ENCODE results near the gene C9orf43. TPM values are rescaled to one million over a fixed set of nuclear protein-coding genes. Genes with fewer than 3 reads are reported as not detected.
"Not testable (repeated sequence)": the region's sequence is repeated elsewhere in the genome, so short reads cannot be mapped to it uniquely, and the experiment has no call there.

C9orf43 gene
- total RNA-seq = 0.62 TPM

DNA sequence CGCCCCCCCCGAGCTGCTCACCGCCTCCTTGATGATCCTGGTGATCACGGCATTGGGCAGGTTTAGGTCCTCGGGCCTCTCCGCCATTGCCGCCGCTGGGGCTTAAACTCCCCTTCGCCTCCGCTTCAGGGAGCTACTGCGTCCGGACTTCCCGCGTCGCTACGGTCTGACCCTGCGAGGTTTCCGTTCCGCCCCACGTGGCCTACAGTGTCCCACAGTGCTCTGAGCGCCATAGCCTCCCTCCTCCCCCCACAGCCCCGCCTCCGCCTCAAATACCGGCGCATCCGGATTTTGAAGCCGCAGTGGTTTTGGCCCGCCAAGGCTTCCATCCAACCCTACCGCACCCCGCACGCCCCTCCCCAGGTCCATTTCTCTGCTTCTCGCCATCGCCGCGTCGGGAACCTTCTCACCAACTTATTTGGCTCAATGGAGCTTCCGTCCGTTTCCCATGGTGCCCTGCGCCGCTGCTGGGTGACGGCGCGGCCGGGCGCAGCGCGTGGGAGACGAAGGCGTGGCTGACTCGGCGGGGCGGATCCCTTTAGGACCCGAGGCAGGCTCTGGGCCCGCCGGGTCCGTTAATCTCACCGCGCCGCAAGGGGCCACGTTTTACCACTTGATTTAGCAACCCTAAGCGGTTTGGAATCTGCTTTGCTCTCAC, at the start of gene C9orf43, which contains the start of gene POLE3:
TSS of gene C9orf43 (plus strand) at position 541 of the 658 bp plus-strand sequence. CDS start 2,747 bp downstream, outside the sequence.
TSS of gene POLE3 (minus strand) at position 469 of the 658 bp plus-strand sequence. CDS start at position 87, 382 bp downstream.
- DNase-seq = peak; percentile 94

GRCh38 chr9:113361304-113362018, 49.1 kb upstream of the C9orf43 start:
- DNase-seq = peak; percentile 13

DNA sequence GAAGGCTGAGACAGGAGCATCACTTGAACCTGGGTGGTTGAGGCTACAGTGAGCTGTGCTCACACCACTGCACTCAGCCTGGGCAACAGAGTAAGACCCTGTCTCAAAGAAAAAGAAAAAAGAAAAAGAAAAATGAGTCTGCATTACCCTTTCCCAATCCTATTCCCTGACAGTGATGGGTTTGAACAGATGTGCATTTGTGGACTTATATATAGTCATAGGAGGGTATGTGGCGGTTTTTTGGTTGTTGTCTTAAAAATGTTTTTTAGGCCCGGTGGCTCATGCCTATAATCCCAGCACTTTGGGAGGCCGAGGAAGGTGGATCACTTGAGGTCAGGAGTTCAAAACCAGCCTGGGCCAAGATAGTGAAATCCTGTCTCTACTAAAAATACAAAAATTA, 47.2 kb upstream of the C9orf43 start:
- DNase-seq = no peak

- no peak for DNase-seq
Observed at GRCh38 chr9:113364951-113365350, 45.6 kb upstream of the C9orf43 start.

GRCh38 chr9:113365652-113366051, 44.9 kb upstream of the C9orf43 start:
- DNase-seq = not testable (repeated sequence)

GRCh38 chr9:113368348-113368981, 42.1 kb upstream of the C9orf43 start:
- DNase-seq = no peak

DNA sequence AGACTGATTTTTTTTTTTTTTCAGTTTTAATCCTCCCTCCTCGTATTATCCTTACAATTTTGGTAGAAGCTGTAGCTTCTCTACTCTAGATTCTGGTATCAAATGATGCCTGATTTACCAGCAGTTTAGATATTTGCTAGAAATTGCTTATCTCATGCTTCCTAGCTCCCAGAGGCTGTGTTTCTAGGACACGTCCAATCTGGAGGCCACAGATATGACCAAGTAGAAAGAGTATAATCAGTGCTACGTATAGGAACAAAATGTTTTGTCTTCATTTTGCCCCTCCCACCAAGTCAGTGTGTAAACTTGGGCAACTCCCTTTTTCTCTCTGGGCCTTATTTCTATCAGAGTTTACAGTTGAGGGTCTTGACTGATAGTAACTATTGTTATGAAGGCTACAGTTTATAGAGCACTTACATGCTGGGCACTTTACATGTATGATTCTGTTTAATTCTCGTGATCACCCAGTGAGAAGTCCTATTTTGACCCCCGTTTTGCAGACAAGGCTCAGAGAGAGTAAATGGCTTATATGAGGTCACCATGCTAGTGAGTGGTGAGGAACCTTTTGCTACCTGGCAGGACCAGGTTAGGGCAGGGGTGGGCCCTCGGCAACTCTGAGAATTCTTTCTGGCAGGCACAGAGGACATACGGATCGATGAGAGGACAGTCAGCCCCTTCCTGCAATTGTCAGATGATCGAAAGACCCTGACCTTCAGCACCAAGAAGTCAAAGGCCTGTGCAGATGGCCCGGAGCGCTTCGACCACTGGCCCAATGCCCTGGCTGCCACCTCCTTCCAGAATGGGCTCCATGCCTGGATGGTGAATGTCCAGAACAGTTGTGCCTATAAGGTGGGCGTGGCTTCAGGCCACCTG, 41.3 kb upstream of the C9orf43 start:
- no peak for DNase-seq

DNA sequence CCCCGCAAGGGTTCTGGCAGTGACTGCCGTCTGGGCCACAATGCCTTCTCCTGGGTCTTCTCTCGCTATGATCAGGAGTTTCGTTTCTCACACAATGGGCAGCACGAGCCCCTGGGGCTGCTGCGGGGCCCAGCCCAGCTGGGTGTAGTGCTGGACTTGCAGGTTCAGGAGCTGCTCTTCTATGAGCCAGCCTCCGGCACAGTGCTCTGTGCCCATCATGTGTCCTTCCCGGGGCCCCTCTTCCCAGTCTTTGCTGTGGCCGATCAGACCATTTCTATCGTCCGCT, 40.7 kb upstream of the C9orf43 start:
- DNase-seq = no peak

GRCh38 chr9:113370806-113371325, 39.7 kb upstream of the C9orf43 start:
- DNase-seq = no peak

DNA sequence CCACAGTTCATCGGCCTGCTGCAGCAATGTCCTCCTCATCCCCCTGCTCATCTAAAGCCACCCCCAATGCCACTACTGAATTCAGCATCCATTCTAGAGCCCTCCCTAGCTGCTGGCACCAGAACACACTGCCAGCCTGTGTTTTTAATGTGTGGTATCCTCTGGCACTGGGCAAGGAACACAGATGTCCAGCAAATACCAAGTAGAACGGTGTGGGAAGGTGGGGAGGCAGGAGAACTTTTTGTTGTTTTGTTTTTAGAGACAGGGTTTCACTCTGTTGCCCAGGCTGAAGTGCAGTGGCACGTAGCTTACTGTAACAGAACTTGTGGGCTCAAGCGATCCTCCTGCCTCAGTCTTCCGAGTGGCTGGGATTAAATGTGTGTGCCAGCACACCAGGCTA, 38.5 kb upstream of the C9orf43 start:
- DNase-seq = no peak

- DNase-seq = no peak
Observed at GRCh38 chr9:113373256-113373655, 37.3 kb upstream of the C9orf43 start.

DNA sequence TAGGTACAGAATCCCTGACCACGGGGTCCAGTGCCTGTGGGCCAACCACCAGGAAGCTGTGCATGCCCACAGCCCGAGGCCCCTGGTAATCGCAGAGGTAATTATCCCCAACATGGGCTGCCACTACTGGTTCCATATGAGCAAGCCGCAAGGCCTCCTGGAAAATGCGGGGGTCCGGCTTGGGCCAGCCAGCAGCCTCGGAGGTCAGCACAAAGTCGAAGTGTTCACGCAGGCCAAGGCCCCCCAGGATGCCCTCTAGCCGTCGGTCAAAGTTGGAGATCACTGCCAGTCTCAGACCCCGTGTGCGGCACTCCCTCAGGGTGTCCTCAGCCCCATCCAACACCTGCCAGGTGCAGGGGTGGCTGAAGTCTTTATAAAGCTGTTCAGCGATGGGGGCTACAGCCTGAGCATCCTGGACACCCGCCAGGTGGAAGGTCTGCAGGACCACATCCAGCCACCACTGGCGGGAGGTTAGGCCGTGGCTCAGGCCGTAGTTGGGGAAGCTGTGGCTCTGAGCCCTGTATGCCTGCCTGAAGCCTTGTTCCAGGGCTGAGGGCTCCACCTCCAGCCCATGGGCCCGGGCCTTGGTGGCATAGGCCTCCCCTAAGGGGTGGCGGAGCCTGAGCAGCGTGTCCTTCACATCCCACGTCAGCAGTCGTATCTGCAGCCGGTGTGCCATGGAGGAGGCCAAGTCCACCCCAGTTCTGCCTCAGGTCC, 36.7 kb upstream of the C9orf43 start:
- DNase-seq = no peak

- no peak for DNase-seq
Observed at GRCh38 chr9:113375057-113376023, 35.2 kb upstream of the C9orf43 start.

DNA sequence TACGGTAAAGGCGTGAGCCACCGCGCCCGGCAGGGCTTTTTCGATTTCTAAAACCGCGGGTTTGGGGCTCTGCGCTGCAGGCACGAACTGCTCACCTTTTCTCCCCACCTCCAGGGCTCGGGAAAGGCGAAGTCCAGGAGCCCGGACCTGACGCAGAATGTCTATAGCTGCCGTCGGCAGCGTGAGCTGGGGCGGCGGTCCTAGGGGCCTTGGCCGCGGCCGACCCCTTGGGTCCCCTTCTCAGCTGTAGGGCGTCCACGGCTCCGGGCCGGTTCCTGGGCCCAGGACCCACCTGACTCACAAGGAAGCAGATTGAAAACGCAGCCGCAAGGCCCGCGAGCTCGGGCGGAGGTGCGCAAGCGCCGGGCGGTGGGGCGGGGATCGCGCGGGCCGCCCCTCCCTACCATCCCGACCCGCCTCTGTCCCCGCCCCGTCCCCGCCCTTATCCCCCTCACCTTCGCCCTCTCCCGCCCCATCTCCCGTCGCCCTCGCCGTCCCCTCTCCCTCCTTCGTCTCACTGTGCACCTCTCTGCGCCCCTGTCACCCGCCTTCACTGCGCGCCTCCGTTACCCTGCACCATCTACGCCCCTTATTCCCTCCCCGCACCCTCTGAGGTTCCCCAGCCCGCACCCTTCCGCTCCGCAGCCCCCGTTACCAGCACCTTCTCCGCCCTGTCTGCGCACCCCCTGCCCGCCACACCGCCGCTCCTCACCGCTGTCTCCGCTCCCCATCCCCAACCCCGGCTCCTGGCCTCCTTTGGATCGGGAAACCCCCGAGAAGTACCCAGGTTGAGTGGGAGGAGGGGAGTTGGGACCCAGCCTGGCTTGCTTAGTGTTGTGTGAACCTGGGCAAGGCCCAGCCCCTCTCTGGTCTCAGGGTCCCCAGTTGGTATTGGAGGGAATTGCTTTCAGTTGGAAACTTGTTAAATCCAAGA, 33.6 kb upstream of the C9orf43 start, which contains the start of gene HDHD3:
TSS of gene HDHD3 (minus strand) at position 353 of the 934 bp plus-strand sequence. CDS start 2,632 bp downstream, outside the sequence.
- DNase-seq = peak; percentile 77

DNA sequence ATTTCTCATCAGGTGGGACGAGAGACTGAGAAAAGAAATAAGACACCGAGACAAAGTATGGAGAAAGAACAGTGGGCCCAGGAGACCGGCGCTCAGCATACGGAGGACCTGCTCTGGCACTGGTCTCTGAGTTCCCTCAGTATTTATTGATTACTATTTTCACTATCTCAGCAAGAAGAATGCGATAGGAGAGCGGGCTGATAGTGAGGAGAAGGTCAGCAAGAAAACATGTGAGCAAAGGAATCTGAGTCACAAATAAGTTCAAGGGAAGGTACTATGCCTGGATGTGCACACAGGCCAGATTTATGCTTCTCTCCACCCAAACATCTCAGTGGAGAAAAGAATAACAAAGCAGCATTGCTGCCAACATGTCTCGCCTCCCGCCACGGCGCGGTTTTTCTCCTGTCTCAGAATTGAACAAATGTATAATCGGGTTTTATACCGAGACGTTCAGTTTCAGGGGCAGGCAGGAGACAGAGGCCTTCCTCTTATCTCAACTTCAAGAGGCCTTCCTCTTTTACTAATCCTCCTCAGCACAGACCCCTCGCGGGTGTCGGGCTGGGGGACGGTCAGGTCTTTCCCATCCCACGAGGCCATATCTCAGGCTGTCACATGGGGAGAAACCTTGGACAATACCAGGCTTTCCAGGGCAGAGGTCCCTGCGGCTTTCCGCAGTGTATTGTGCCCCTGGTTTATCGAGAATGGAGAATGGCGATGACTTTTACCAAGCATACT, 31.3 kb upstream of the C9orf43 start:
- DNase-seq = not testable (repeated sequence)

DNA sequence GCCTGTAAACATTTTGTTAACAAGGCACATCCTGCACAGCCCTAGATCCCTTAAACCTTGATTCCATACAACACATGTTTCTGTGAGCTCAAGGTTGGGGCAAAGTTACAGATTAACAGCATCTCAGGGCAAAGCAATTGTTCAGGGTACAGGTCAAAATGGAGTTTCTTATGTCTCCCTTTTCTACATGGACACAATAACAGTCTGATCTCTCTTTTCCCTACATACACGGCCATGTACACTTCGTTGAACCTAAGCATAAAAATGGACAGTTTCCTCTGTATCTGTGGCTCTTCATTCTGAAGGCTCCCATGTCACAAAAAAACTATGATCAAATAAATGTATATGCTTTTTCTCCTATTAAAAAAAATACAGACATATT, 30.7 kb upstream of the C9orf43 start:
- not testable (repeated sequence) for DNase-seq

- DNase-seq = no peak
Observed at GRCh38 chr9:113380869-113381378, 29.6 kb upstream of the C9orf43 start.

- not testable (repeated sequence) for DNase-seq
Observed at GRCh38 chr9:113381441-113381840, 29.1 kb upstream of the C9orf43 start.

All from occipital lobe (tissue), 2 donors.